Limb (tissue), 2 donors: Measurements from ENCODE around the gene USP24.

Experiments used
- DNase-seq, 2 donors: peaks; one replicate each; pipeline ENCODE4 v3.0.0-alpha.2; 2016; ENCODE audit errors: extremely low spot score in 2 of 2

Gene USP24

GRCh38 chr1:55167224-55167871 lies 47.8 kb downstream of the USP24 start:
- DNase-seq = no peak

GRCh38 chr1:55164906-55165305 lies 50.3 kb downstream of the USP24 start:
- no peak for DNase-seq

GRCh38 chr1:55159571-55159970 lies 55.6 kb downstream of the USP24 start:
- DNase-seq = no peak

- DNase-seq = no peak
Observed at GRCh38 chr1:55156608-55157007, 58.6 kb downstream of the USP24 start.

GRCh38 chr1:55156093-55156492 lies 59.1 kb downstream of the USP24 start:
- no peak for DNase-seq

GRCh38 chr1:55155522-55155921 lies 59.6 kb downstream of the USP24 start:
- peak; percentile 14 to 34 for DNase-seq

- no peak for DNase-seq
Observed at GRCh38 chr1:55154616-55155015, 60.5 kb downstream of the USP24 start.

- no peak for DNase-seq
Observed at GRCh38 chr1:55153031-55153430, 62.1 kb downstream of the USP24 start.

- no peak for DNase-seq
Observed at GRCh38 chr1:55150880-55151588, 64.1 kb downstream of the USP24 start.

GRCh38 chr1:55148676-55149075 lies 66.5 kb downstream of the USP24 start:
- no peak for DNase-seq

GRCh38 chr1:55147524-55147923 lies 67.6 kb downstream of the USP24 start:
- no peak for DNase-seq

GRCh38 chr1:55146781-55147180 lies 68.4 kb downstream of the USP24 start:
- DNase-seq = no peak

GRCh38 chr1:55144886-55145285 lies 70.3 kb downstream of the USP24 start:
- no peak for DNase-seq

- DNase-seq = no peak
Observed at GRCh38 chr1:55143684-55144083, 71.5 kb downstream of the USP24 start.

- DNase-seq = no peak
Observed at GRCh38 chr1:55141295-55141893, 73.8 kb downstream of the USP24 start.

- peak; percentile 69 to 92 for DNase-seq
Observed at GRCh38 chr1:55140546-55140983, 74.6 kb downstream of the USP24 start.

- no peak for DNase-seq
Observed at GRCh38 chr1:55140137-55140536, 75.0 kb downstream of the USP24 start.

- DNase-seq = no peak
Observed at GRCh38 chr1:55138823-55139222, 76.3 kb downstream of the USP24 start.

GRCh38 chr1:55134152-55134808 lies 80.9 kb downstream of the USP24 start:
- no peak for DNase-seq

- DNase-seq = no peak
Observed at GRCh38 chr1:55131801-55132200, 83.4 kb downstream of the USP24 start.

- DNase-seq = no peak
Observed at GRCh38 chr1:55131218-55131617, 83.9 kb downstream of the USP24 start.

- no peak for DNase-seq
Observed at GRCh38 chr1:55129194-55129728, 85.9 kb downstream of the USP24 start.
